SK-N-SH (cell line): Measurements from ENCODE around the gene PEX7.

Source experiments
- EP300 ChIP-seq, 2 experiments: IDR thresholded peaks; 2 replicates each; pipeline versions ENCODE4 v1.4.0 to v1.6.1; 2012; ENCODE audit warnings: borderline replicate concordance in 1 of 2, low read depth in 1 of 2, low read length in 1 of 2
- EZH2phosphoT487 ChIP-seq: fragments of 200-600 bp; sonication (generic); IDR thresholded peaks from 2 replicates; pipeline ENCODE4 v1.6.1; 2017; ENCODE audit warnings: low read depth, mixed run types, mild to moderate bottlenecking, antibody characterized with exemption, moderate library complexity, borderline replicate concordance
- FOSL2 ChIP-seq: IDR thresholded peaks from 2 replicates; pipeline ENCODE4 v1.4.0; 2012; ENCODE audit warnings: low read depth, mild to moderate bottlenecking, moderate library complexity, borderline replicate concordance
- FOXJ3 ChIP-seq: sonication (generic); formaldehyde crosslinking; IDR thresholded peaks from 2 replicates; pipeline ENCODE4 v1.5.1; 2020; ENCODE audit warnings: mild to moderate bottlenecking, missing genetic modification reagents
- MEF2A ChIP-seq: IDR thresholded peaks from 2 replicates; pipeline ENCODE4 v1.4.0; 2012; ENCODE audit warnings: low read depth, borderline replicate concordance
- POLR2AphosphoS5 ChIP-seq: IDR thresholded peaks from 2 replicates; pipeline ENCODE4 v1.6.1; 2012; ENCODE audit warnings: low read depth, low read length
- RFX5 ChIP-seq: IDR thresholded peaks from 2 replicates; pipeline ENCODE4 v1.6.1; 2012; ENCODE audit warnings: mild to moderate bottlenecking, improper control_type of control experiment, low read length
- RXRA ChIP-seq: IDR thresholded peaks from 2 replicates; pipeline ENCODE4 v1.4.0; 2012; ENCODE audit warnings: low read depth, mild to moderate bottlenecking, borderline replicate concordance
- TAF1 ChIP-seq: IDR thresholded peaks from 2 replicates; pipeline ENCODE4 v1.6.1; 2012; ENCODE audit warnings: low read depth, mild to moderate bottlenecking, low read length, moderate library complexity, borderline replicate concordance
- TF ChIP-seq, protein P1 (sequence below): fragments of 200-600 bp; sonication (generic); IDR thresholded peaks from 2 replicates; pipeline ENCODE4 v1.6.1; 2017; ENCODE audit warnings: antibody characterized with exemption, mild to moderate bottlenecking, moderate library complexity
- TF ChIP-seq, protein P2 (sequence below): IDR thresholded peaks from 2 replicates; pipeline ENCODE4 v1.4.0; 2012; ENCODE audit warnings: low read depth, borderline replicate concordance
- TF ChIP-seq, protein P3 (sequence below): IDR thresholded peaks from 2 replicates; pipeline ENCODE4 v1.4.0; 2012; ENCODE audit warnings: low read depth, borderline replicate concordance

DNA sequence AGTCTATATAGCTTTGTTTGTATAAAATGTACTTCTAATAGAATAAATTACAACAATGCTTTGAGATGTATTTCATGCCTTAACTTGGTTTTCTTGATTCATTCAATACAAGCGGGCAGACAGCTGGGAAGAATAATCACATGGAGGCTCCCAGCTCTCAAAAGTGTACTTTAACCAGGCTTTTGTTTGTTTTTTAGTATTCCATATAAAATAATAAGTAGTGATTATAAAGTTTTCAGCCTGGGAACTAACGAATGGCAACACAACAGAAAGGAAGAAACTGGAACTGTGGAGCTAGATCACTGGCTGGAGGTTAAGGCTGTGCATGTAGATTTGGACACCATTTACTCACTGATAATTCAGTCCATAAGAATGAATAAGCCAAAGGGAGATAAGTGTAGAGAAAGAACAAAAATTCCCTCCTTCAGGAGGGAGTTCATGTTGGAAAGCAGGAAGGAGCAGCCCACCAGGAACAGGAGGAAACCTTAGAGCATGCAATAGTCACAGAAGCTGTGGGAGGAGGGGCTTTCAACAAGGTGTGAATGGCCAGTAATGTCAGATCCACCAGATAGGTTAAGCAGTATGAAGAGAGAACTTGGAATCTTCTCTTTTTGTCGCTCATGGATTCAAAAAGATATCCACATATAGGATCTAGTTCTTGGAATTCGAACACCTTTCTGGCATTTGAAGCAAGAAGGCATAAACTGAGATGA, 58.5 kb downstream of the PEX7 start:
- TF ChIP-seq RFX5 (no peak), FOXJ3 (CRISPR knock-in tag) (no peak), TAF1 (no peak), EZH2phosphoT487 (no peak), RXRA (no peak), EP300 (IDR thresholded peaks at IDR 0.05; ENCODE audit: borderline replicate concordance in 1 of 2, low read depth in 1 of 2, low read length in 1 of 2) (no peak), FOSL2 (no peak), POLR2AphosphoS5 (no peak), MEF2A (no peak)
- TF ChIP-seq, protein P1, sequence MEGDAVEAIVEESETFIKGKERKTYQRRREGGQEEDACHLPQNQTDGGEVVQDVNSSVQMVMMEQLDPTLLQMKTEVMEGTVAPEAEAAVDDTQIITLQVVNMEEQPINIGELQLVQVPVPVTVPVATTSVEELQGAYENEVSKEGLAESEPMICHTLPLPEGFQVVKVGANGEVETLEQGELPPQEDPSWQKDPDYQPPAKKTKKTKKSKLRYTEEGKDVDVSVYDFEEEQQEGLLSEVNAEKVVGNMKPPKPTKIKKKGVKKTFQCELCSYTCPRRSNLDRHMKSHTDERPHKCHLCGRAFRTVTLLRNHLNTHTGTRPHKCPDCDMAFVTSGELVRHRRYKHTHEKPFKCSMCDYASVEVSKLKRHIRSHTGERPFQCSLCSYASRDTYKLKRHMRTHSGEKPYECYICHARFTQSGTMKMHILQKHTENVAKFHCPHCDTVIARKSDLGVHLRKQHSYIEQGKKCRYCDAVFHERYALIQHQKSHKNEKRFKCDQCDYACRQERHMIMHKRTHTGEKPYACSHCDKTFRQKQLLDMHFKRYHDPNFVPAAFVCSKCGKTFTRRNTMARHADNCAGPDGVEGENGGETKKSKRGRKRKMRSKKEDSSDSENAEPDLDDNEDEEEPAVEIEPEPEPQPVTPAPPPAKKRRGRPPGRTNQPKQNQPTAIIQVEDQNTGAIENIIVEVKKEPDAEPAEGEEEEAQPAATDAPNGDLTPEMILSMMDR, result no peak
- TF ChIP-seq, protein P2, sequence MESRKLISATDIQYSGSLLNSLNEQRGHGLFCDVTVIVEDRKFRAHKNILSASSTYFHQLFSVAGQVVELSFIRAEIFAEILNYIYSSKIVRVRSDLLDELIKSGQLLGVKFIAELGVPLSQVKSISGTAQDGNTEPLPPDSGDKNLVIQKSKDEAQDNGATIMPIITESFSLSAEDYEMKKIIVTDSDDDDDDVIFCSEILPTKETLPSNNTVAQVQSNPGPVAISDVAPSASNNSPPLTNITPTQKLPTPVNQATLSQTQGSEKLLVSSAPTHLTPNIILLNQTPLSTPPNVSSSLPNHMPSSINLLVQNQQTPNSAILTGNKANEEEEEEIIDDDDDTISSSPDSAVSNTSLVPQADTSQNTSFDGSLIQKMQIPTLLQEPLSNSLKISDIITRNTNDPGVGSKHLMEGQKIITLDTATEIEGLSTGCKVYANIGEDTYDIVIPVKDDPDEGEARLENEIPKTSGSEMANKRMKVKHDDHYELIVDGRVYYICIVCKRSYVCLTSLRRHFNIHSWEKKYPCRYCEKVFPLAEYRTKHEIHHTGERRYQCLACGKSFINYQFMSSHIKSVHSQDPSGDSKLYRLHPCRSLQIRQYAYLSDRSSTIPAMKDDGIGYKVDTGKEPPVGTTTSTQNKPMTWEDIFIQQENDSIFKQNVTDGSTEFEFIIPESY, result no peak
- TF ChIP-seq, protein P3, sequence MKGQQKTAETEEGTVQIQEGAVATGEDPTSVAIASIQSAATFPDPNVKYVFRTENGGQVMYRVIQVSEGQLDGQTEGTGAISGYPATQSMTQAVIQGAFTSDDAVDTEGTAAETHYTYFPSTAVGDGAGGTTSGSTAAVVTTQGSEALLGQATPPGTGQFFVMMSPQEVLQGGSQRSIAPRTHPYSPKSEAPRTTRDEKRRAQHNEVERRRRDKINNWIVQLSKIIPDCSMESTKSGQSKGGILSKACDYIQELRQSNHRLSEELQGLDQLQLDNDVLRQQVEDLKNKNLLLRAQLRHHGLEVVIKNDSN, result no peak
